Measurements from ENCODE around the gene MTFP1. TPM values are rescaled to one million over a fixed set of nuclear protein-coding genes. Genes with fewer than 3 reads are reported as not detected.

Gene MTFP1
- total and polyA plus RNA-seq, 12 donors: 10.4 to 36.3 (median 14.5) TPM

DNA sequence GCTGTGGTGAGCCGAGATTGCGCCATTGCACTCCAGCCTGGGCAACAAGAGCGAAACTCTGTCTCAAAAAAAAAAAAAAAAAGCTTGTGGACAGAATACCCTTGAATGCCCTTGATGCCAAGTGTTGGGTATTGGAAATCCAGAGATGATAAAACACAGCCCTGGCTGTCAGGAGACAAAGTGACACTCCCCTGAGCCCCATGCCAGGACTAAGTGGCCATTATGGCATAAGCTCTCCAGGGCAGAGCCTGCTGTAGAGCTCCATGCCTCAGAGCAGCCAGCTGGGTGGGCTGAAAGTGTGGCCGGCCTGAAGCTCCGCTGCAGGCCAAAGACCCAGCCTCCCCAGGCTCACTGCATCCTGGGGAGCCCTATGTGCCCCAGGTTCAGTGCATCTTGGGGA, 43.2 kb upstream of the MTFP1 start:
- H3K27me3 ChIP-seq: no peaks in the 10 kb centered on the region
- peaks cover 0 to 9% of the 10 kb centered on the region in 2 donors for H3K4me1 ChIP-seq (replicated peaks in 1 of 2)
- intact Hi-C loops (cut with DNase I): loop anchor here in 1 of 2 donors (10.0 kb wide), 1 partner anchor 278 kb away; no protein-coding TSS in a partner anchor
- DNase-seq: no peak
- WGBS, 4 donors: 96 to 97% (median 97%) methylated on average over 3 to 5 of the region's 5 CpGs
- H3K27ac ChIP-seq: no peak overlapping the region
- TF ChIP-seq, protein P1, sequence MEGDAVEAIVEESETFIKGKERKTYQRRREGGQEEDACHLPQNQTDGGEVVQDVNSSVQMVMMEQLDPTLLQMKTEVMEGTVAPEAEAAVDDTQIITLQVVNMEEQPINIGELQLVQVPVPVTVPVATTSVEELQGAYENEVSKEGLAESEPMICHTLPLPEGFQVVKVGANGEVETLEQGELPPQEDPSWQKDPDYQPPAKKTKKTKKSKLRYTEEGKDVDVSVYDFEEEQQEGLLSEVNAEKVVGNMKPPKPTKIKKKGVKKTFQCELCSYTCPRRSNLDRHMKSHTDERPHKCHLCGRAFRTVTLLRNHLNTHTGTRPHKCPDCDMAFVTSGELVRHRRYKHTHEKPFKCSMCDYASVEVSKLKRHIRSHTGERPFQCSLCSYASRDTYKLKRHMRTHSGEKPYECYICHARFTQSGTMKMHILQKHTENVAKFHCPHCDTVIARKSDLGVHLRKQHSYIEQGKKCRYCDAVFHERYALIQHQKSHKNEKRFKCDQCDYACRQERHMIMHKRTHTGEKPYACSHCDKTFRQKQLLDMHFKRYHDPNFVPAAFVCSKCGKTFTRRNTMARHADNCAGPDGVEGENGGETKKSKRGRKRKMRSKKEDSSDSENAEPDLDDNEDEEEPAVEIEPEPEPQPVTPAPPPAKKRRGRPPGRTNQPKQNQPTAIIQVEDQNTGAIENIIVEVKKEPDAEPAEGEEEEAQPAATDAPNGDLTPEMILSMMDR (IDR thresholded peaks at IDR 0.05): no peak
- TF ChIP-seq POLR2A (IDR thresholded peaks at IDR 0.05): no peak
- no peaks in the 10 kb centered on the region for H3K9me3 ChIP-seq (replicated peaks in 1 of 3)
- H3K4me3 ChIP-seq: no peak overlapping the region
- H3K36me3 ChIP-seq (replicated peaks in 1 of 2): peaks cover 0 to 4% of the 10 kb centered on the region in 2 donors

DNA sequence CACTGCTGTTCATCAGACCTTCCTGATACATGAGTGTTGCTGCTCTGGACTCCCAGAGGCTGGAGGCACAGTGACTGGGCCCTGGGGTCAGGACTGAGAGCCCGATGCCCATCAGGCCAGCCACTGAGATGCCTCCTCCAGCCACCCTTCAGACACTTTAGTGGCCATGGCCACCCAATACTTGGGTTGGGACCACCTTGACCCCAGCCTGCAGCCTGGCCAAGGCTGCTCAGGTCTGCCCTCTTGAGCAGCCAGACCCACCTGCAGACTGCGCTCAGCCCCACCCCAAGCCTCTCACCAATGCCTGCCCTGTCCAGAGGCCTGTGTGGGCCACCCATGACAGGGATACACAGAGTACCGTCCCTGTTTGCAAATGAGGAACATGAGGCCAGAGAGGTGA, 42.5 kb upstream of the MTFP1 start:
- peaks cover 0 to 13% of the 10 kb centered on the region in 2 donors for H3K4me1 ChIP-seq (replicated peaks in 1 of 2)
- H3K36me3 ChIP-seq (replicated peaks in 1 of 2): peaks cover 0 to 4% of the 10 kb centered on the region in 2 donors
- intact Hi-C loops (cut with DNase I): loop anchor here in 1 of 2 donors (10.0 kb wide), 1 partner anchor 278 kb away; no protein-coding TSS in a partner anchor
- TF ChIP-seq, protein P1 (IDR thresholded peaks at IDR 0.05): no peak
- no peak for TF ChIP-seq POLR2A (IDR thresholded peaks at IDR 0.05)
- WGBS, 4 donors: 66 to 90% (median 83%) methylated on average over 3 of the region's 3 CpGs; no CpG with 5 or more reads in 1 of the 4 donors
- no peak for DNase-seq
- no peaks in the 10 kb centered on the region for H3K9me3 ChIP-seq (replicated peaks in 1 of 3)
- H3K4me3 ChIP-seq: no peak overlapping the region
- H3K27me3 ChIP-seq: no peaks in the 10 kb centered on the region
- H3K27ac ChIP-seq: no peak overlapping the region

DNA sequence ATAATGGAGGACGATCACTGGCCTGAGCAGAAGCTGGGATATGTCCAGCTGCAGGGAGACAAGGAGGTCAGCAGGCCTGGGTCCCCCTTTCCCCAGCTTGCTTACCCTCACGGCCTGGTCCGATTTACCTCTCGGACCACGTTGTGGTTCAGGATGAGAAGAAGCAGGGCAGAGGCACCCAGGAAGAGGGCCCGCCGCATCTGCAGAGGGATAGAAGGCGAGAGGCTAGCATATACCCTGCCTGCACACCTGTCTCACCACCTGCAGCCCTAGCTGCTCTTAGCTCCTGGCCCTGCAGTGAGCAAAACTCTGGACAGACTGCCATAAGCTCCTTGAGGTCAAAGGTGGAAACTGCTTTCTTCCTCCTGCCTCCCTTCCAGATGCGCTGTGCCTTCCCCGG, 39.6 kb upstream of the MTFP1 start:
- H3K9me3 ChIP-seq (replicated peaks in 1 of 3): no peaks in the 10 kb centered on the region
- TF ChIP-seq, protein P1 (IDR thresholded peaks at IDR 0.05): no peak
- TF ChIP-seq POLR2A (IDR thresholded peaks at IDR 0.05): no peak
- H3K27me3 ChIP-seq: no peaks in the 10 kb centered on the region
- WGBS, 4 donors: 82 to 94% (median 92%) methylated on average over 3 to 10 of the region's 10 CpGs
- no peak overlapping the region for H3K4me3 ChIP-seq
- DNase-seq: no peak
- peaks cover 0 to 4% of the 10 kb centered on the region in 2 donors for H3K36me3 ChIP-seq (replicated peaks in 1 of 2)
- intact Hi-C loops (cut with DNase I): loop anchor here (2.0 to 10.0 kb wide), 5 partner anchors 95 to 281 kb away; partner anchors contain the start of gene CASTOR1 (in 1 of the 2)
- H3K27ac ChIP-seq: no peak overlapping the region
- H3K4me1 ChIP-seq (replicated peaks in 1 of 2): peaks cover 0 to 13% of the 10 kb centered on the region in 2 donors

DNA sequence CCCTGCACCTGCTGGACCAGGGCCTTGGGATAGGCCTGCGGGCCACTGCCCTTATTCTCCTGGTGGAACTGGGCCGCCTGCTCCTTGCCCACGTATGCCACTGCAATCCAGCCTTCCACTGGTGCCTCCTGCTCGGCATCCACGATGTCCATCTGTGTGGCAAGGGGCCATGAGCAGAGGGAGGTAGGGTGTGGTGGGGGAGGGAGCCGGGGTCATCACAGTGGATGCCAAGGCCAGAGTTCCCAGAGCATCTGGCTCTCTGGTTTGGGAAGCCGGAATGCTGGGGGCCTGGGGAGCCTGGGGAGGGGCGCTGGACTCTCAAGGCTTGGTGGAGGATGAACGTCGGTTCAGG, 39.0 kb upstream of the MTFP1 start:
- peak in 2 of 7 donors; percentile 14 to 32 for DNase-seq
- peaks cover 0 to 13% of the 10 kb centered on the region in 2 donors for H3K4me1 ChIP-seq (replicated peaks in 1 of 2)
- WGBS, 4 donors: 20 to 26% (median 23%) methylated on average over 1 to 10 of the region's 10 CpGs

More for the DNA sequence above, 39.0 kb upstream of the MTFP1 start:
- Histone ChIP-seq H3K4me3 (peak overlapping the region in 1 of 4 donors; percentile 78), H3K36me3 (replicated peaks in 1 of 2) (no peaks in the 10 kb centered on the region), H3K9me3 (replicated peaks in 1 of 3) (no peaks in the 10 kb centered on the region), H3K27me3 (no peaks in the 10 kb centered on the region), H3K27ac (peak overlapping the region in 1 of 5 donors; percentile 95)
- intact Hi-C loops (cut with DNase I): loop anchor here (2.0 to 10.0 kb wide), 5 partner anchors 96 to 282 kb away; partner anchors contain the start of gene CASTOR1 (in 1 of the 2)
- no peak for TF ChIP-seq POLR2A (IDR thresholded peaks at IDR 0.05)
- TF ChIP-seq, protein P1 (IDR thresholded peaks at IDR 0.05): peak in 1 of 6 experiments; percentile 14

Measured in adrenal gland (tissue), 12 donors.